RPMI7951 (cell line): ENCODE data around the gene LPP. TPM values are rescaled to one million over a fixed set of nuclear protein-coding genes. Genes with fewer than 3 reads are reported as not detected.
A peak's percentile ranks its signal among the peaks of the same experiment; 100 is the strongest.

ENCODE experiments used
- DNase-seq: peaks from one replicate; pipeline ENCODE4 v3.0.0-alpha.2; 2012; ENCODE audit warnings: low read depth
- total RNA-seq: library from RNA; depleted of rRNA; stranded (reverse); fragments of >200 nt; shearing (Covaris generic); gene quantifications from 2 replicates; pipeline ENCODE4 v1.2.3, GENCODE V29; 2014

The LPP gene
- total RNA-seq, 1 experiment from 2014 or later = 30.2 TPM

DNA sequence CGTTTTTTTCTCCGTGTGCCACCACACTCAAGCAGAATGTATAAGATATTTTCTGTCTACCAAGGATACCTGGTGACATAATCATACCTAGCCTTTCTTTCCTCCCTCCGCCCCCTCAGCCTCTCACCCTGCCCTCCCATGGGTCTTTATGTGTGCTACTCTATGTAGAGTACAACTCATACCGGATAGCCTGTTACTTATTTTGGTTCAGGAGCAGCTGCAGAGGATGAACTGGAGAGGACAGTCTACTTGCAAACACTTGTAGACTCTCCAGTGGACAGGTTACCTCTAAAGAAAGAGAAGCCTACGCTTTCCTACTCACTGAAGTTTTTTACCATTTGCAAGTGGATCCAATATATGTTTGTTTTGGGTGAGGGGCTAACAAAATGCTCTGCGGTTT, 671.9 kb downstream of the LPP start:
- no peak for DNase-seq

DNA sequence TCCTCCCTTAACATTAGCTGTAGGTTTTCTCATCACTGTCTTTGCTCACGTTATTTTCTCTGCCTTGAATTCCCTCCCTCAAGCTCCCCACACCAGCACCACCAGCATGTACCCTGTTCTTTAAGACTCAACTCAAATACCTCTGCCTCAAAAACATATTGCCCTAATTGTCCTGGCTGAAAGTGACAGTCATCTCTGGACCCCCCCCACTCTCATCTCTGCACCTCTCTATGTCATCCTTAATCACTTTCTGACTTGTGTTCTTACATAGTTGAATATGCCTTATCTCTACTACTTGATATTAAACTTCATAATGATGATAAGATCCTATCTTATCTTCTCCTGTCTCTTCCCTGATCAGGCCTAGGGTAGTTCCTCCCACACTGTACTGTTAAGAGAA, 672.6 kb downstream of the LPP start:
- no peak for DNase-seq

DNA sequence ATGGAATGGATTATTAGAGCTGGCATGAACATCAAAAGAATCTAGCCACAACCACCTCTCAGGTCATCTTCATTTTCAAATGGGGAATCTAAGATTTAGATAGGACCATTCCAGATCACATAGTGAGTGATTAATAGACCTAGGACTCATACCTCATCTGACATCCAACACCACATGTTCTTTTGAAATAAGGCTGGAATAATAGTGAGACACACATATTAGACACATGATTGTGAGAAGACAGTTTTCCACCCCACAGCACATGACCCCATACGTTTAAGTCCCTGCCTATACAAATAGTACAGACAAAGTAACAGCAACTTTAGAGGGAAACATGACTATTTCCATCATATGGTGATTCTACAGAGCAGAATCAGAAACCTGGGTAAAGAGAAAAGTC, 673.1 kb downstream of the LPP start:
- no peak for DNase-seq

DNA sequence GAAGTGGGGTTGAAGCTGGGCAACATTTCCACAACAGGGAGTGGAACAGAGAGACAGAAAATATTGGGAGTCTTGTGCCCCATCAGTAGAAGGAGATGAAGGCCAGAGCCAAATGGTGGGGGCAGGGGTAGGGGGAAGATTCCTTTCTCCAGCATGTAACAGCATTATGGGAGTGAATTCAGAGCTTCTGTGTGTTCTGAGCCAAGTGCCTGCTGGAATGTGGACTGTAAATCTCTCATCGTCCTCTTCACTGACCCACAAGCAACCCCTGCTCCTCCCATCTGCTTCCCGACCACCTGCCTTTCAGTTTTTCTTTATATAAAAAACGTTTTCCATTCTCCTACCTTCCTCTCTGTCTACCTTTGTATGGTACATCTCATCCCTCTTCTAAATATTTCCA, 673.6 kb downstream of the LPP start:
- DNase-seq = no peak

DNA sequence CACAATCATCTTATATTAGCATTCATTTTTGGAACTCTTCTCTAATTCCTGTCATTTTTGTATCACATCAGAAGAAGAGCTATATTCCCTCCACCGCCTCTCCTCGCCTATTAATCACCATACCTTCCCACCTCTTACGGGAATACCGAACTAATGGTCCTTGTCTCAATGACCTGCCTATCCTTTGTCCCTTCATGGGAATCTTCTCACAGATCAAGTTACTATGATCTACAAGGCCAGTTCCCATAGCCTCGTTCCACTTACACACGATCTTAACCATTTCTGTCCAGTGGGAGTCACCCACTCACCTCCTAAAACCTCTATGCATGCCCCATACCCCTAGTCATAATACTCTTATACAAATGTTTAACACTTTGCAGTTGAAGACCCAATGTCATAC, 675.2 kb downstream of the LPP start:
- no peak for DNase-seq

DNA sequence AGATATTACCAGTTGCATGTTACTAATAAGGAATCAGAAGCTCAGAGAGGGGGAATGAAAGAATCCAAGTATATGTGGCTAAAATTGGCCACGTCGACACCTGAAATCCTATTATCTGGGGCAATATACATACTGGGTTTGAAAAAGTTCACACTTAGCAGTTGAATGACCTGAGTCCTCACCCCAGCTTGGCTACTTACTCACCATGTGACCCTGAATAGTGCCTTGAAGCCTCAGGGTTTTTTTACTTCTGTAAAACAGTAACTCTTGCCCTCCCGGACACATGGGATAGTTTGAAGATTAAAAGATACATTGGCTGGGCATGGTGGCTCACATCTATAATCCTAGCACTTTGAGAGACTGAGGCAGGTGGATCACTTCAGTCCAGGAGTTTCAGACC, 675.6 kb downstream of the LPP start:
- DNase-seq = no peak

DNA sequence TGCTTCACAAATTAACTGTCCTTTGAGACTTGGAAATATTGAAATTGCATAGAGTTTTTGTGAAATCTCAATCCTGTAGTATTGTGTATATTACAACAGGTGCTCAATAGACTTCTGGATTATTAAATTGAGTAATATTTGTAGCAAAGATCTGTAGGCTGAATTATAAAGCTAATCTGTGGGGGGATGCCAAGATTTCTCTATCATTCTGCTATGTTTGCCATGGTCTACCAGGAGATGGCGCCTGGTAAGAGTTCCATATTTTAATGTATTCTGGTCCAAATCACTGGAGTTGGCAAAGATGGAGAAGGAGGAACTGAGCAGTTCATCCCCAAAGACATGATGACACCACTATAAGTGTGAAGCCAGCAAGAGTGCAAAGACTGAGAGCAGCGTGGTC, 676.9 kb downstream of the LPP start:
- DNase-seq = peak; percentile 44

DNA sequence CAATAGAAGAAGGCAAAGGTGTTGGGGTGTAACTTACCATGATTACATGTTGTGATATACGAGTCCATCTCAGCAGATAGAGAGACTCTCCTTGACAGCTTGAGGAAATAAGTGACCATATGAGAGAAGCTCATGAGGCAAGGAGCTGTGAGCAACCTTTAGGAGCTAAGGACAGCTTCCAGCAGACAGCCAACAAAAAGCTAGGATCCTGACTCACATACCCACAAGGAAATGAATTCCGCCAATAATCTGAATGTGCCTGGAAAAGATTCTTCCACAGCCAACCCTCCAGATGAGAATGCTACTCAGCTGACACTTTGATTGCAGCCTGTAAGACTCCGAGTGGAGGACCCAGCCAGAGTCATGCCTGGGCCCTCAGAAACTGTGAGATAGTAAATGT, 678.2 kb downstream of the LPP start:
- peak; percentile 9 for DNase-seq

DNA sequence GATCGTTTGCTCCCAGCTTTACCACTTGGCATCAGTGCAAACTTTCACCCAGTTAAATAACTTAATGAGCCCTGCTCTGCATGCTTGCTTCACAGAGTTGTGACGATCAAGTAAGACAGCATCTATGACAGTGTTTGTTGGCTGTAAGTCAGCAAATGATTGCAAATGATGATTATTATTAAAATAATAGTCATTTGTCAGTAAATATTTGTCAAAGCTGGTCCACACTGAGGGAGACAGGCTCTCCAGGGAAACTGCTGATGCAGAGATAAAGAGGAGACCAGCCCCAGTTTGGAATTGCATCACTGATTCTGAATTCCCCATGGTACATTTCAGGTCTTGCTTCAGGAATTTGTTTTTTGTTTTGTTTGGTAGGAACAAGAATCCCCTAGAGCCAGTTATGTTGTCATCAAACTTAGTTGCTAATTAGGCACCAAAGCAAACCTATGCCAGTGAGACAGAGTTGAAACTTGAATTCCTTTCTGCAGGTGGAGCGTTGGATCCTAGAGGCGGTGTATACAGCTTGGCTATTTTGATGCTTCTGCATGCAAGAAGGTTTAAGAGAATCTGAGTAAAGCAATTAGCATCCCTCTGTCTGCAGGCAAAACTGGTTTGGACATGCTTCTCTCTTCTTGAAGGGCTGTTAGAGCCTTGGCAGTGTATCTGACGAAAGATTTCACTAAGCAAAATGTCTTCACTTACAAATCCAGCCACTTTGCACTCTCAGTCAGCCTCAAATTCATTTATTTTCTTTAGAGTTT, 679.2 kb downstream of the LPP start:
- no peak for DNase-seq

DNA sequence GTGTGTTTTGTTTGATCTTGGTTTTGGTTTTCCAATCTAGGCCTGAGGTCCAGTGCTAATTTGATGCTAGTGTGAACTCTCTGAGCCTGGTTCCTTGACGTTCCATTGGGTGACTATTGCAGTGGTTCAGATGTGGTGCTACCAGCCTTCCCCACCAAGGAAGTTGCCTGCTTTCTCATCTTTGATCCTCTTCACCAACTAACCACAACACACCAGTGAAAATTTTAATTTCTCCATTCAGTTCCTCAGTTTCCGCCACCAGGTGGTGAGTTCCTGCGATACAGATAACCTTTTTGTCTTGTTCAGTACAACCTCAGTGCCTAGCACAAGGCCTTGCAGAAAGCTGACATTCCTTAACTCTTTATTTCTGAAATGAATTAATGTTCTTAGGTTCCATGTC, 680.4 kb downstream of the LPP start:
- no peak for DNase-seq

DNA sequence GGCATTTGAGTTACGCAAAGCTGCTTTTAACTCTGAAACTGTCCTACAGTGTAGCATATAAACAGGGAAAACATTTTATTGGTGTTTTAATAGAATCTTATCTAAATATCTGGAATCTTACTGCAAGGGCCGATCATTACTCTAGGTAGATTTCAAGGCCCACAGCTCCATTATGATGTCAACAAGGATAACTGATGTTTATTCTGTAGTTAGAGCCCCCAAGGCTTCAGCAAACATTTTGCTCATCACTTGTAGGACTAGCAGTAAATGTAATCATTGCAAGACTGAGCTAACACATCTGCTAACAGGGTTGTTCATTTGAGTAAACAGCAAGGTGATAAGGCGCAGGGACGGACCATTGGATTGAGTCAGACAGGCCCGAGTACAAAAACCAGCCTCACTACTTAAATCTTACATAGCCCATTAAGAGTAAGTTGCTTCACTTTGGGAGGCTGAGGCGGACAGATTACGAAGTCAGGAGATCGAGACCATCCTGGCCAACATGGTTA, 685.3 kb downstream of the LPP start:
- DNase-seq = no peak

DNA sequence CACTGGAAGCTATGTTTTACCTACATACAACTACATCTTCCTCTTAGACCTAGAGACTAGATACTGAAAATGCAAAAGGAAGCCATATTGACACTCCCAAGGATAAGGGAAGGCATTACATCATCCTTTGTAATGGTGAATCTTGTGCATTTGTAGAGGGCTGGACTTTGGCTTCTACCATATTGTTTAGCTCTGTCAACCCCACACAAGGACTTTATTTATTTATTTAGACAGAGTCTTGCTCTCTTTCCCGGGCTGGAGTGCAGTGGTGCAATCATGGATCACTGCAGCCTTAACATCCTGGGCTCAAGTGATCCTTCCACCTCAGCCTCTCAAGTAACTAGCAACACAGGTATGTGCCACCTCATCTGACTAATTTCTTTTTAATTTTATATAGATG, 686.3 kb downstream of the LPP start:
- no peak for DNase-seq

DNA sequence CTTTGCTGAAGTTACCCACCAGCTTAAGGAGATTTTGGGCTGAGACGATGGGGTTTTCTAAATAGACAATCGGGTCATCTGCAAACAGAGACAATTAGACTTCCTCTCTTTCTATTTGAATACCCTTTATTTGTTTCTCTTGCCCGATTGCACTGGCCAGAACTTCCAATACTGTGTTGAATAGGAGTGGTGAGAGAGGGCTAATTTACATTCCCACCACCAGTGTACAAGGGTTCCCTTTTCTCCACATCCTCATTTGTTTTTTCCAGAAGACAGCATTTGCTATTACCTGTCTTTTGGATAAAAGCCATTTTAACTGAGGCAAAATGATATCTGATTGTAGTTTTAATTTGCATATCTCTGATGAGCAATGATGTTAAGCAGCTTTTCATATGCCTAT, 687.9 kb downstream of the LPP start:
- DNase-seq = no peak

DNA sequence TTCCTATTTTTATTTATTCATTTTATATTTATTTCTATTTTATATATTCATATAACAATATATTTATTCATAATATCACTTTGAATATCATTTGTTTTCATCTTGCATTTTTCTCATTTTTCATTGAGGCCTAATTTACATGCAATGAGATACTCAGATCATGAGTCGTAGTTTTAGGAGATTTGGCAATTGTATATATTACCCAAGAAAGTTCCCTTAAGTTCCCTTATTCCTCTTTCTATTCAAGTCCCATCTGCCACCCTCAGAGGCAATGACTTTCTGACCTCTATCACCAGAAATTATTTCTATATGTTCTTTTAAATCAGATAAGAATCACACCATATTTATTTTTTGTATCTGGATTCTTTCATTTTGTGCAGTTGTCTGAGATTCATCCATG, 688.7 kb downstream of the LPP start:
- no peak for DNase-seq

DNA sequence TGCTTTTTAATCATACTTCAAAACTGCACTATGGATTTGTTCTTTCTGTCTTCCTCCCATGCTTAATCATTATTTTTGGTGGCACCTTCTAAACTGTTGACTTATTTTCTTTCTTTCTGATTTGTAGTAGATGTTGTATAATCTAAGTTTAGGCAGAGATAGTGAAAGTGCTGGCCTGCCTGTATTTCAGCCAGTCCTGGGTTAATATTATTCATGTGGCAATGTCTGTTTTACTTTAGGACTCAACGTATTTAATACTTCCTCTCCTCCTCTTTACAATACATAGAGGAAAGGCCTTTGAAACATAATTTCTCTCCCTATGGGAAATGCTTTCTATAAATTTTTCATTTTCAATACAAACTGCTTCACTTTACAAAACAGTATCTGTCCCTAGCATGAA, 690.1 kb downstream of the LPP start:
- DNase-seq = no peak

DNA sequence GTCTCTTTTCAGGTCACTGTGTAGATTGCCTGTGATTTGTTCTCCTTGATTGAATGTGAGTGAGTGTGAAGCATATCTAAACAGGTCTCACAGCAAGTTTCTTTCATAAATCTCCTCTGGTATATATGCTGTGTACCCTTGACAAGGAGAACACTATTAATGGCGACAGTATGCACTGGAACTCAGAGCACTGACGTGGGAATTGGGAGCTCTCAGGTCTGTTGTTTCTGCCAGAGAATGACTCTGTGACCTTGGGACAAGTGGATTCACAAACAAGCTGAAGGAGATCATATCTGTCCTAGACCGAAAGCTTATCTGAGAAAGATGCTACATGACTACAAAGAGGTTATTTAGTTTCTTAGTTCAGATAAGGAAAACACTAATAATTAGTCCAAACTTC, 691.6 kb downstream of the LPP start:
- DNase-seq = no peak

DNA sequence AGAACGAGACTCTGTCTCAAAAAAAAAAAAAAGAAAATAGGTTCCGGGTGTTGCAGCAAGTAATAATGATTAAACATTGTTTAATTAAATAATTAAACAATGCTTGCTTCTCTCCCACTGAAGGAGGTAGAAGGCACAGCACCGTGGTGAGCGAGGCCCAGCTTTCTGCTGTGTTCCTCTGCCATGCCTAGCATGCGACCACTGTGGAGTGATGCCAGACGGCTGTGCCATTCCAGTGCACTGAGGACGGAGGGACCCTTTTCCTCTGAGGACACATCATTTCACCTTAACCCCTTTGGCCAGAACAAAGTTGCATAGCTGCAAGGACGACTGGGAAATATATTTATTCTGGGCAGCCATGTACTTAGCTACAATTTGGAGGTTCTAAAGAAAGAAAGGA, 695.0 kb downstream of the LPP start:
- DNase-seq = no peak

DNA sequence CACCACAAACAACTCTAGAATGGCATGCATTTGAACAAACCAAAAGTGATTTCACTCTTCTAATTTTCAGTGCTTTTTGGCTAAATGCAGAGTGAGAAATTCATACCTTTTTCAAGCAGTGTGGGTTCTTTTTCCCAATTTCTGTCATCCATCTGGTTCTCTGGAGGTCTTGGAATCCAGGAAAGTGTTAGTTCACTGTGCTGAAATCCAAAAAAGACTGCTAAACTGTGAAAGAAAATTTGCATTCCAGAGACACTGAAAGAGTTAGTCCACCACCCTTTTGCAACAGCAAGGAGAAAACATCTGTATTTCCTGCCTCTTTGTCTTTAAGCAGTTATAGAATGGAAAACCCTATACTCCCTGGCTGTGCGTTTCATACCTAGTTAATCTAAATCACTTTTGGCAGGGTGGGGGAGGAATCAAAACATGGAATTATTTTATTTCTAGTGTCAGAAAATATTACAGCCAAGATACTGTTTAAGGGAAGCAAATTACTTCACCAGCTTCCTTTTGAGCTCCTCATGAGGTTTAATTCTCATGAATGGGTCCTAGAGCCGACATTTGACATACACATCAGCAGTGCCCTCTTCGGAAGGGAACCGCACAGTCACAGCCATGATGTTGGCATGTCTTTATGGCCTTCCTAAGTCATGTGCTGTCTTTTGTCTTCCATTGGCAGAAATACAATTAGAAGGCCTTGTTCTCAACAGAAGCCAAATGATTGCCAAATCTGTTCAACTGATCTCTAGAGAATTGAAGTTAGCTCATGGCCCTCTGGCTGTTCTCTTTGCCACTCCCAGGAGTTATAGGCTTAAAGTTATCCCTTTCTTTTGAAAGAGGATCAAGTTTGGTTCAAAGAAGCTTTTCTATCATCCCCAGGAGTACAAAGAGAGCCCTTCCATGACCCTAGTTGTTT, 700.2 kb downstream of the LPP start:
- DNase-seq = no peak

DNA sequence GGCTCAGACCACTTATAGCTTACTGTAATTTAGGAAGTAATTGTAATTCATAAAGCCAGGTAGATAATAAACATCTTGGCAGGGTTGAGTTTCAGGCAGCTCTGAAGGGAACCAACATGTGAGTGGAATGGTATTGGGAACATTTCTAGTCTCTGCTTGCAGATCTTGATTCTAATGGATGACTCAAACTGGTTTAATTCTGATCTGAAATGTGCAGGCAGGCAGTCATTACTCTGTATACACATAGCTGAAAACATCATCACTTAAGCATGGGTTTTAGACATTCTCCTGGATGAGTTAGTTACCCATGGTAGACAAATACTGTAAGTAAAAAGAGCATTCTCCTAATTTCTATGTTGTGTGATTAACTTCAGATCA, 700.8 kb downstream of the LPP start:
- DNase-seq = no peak

DNA sequence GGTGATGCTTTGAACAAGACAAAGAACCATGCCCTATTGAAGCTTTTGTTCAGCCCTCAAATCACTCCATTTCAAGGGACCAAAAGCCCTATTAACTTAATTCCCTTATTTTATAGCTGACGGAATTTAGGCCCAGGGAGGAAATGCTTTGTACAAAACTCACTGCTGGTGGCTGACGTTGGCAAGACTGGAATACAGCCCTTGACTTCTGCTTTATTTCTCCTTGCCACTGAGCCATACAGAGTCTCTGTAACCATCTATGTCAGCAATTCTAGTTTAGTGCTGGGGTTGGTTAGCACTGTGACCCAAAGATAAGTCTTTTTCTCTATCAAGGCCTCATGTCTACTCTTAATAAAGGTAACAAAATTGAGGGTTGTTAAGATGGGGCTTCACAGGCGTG, 701.7 kb downstream of the LPP start:
- DNase-seq = no peak

DNA sequence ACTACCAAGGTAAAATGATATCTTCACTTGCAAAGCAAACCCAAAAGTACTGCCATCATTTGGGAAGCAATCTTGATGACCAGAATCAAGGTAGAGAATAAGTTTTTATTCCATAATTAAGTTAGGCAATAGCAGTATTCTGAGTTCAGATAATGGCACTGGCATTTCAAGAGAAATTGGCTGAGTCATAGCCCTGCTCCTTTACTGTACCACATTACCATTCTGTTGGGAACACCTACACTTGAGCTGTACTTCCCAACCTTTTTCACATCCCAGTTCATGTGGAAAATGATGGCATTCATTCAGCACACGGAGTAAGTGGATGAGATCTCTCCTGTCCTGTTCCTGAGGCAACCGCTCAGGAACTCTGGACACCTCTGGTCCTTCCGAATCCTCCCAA, 706.2 kb downstream of the LPP start:
- peak; percentile 28 for DNase-seq

DNA sequence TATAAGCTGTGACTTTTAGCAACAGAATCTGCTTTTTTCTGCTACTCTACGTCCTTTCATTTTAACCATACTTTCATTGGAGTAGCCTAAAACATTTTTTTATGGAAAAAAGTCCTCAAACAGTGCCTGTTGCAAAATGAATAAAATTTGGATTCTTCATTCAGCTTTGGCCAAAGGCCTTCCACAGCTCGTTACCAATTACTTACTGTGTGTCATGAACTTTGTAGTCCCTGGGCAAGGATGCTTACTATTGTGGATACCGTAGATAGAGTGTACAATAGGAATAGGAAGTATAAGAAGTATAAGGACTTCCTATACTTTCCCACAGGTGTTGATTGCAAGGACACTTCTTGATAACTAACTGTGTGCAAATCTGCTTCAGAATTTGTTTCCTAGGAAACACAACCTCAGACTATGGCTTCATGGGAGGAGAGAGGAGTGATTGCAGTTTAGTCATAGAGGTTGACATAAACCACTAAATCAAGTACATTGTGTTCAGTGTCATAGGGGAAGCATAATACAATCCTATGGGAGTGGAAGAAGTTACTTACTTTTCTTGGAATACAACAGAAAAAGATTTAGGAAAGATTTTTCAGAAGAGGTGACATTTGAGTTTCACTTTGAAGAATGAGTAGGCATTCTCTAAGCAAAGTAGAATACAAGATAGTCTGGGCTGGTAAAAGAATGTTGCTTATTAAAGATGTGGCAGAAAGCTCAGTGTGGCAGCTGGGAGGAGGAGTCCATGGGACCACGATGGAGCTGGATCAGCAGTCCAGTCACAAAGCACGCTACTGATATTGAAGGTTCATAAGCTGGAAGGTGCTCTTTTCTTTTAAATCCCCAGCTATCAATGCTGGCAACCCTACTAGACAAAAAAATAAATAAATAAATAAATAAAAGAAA, 708.1 kb downstream of the LPP start:
- peak; percentile 29 for DNase-seq
